ENCODE results near the gene FAM184A.

DNA sequence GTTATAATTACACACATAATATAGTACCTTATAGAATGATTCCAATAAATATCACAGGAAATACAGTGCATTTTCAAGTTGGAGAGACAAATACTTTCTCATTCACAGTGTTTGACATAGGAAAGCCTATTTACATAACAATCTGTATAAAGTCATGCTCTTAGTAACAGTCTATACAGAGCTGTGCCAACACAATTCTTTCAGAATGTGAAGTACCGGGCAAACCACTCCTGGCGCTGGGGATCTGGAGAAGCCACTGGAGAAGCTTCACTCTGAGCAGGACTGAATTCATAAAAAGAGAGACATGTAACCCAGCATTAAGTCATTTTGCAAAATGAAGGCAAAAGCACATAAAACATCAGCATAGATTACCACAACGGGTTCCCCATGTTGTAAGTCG is 118.6 kb downstream of the FAM184A start:
- TF ChIP-seq, protein P1, sequence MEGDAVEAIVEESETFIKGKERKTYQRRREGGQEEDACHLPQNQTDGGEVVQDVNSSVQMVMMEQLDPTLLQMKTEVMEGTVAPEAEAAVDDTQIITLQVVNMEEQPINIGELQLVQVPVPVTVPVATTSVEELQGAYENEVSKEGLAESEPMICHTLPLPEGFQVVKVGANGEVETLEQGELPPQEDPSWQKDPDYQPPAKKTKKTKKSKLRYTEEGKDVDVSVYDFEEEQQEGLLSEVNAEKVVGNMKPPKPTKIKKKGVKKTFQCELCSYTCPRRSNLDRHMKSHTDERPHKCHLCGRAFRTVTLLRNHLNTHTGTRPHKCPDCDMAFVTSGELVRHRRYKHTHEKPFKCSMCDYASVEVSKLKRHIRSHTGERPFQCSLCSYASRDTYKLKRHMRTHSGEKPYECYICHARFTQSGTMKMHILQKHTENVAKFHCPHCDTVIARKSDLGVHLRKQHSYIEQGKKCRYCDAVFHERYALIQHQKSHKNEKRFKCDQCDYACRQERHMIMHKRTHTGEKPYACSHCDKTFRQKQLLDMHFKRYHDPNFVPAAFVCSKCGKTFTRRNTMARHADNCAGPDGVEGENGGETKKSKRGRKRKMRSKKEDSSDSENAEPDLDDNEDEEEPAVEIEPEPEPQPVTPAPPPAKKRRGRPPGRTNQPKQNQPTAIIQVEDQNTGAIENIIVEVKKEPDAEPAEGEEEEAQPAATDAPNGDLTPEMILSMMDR (IDR thresholded peaks at IDR 0.05): no peak
- TF ChIP-seq EP300 (IDR thresholded peaks at IDR 0.05) (no peak), POLR2A (IDR thresholded peaks at IDR 0.05) (no peak)

Measured in suprapubic skin (tissue), 3 donors.